H9 (cell line): ENCODE data around the gene NFASC. TPM values are rescaled to one million over a fixed set of nuclear protein-coding genes. Genes with fewer than 3 reads are reported as not detected.

Experiments used
- DNase-seq: peaks from one replicate; pipeline ENCODE4 v3.0.0-alpha.2; 2017
- H2AFZ ChIP-seq: one replicate; pipeline ENCODE4 v1.6.1; 2013; ENCODE audit warnings: mild to moderate bottlenecking, low read length, control low read depth, moderate library complexity
- H2AK5ac ChIP-seq: 2 replicates; pipeline ENCODE4 v1.6.1; 2013; ENCODE audit warnings: low read length, control low read depth, mixed read lengths; ENCODE audit not compliant: insufficient read length
- H2BK120ac ChIP-seq: one replicate; pipeline ENCODE4 v1.6.1; 2013; ENCODE audit warnings: low read depth, mild to moderate bottlenecking, low read length, control low read depth, inconsistent platforms; ENCODE audit not compliant: poor library complexity, severe bottlenecking
- H2BK12ac ChIP-seq: 2 replicates; pipeline ENCODE4 v1.6.1; 2013; ENCODE audit warnings: low read length, control low read depth, mixed read lengths, low read depth; ENCODE audit not compliant: insufficient read length
- H2BK15ac ChIP-seq: 2 replicates; pipeline ENCODE4 v1.6.1; 2013; ENCODE audit warnings: low read depth, low read length, control low read depth
- H2BK20ac ChIP-seq: one replicate; pipeline ENCODE4 v1.6.1; 2013; ENCODE audit warnings: low read depth, mild to moderate bottlenecking, low read length, control low read depth, inconsistent platforms; ENCODE audit not compliant: poor library complexity, severe bottlenecking
- H2BK5ac ChIP-seq: 2 replicates; pipeline ENCODE4 v1.6.1; 2013; ENCODE audit warnings: low read length, control low read depth, mixed read lengths; ENCODE audit not compliant: insufficient read length
- H3K14ac ChIP-seq: 2 replicates; pipeline ENCODE4 v1.6.1; 2013; ENCODE audit warnings: low read length, control low read depth; ENCODE audit not compliant: insufficient read depth
- H3K18ac ChIP-seq: 2 replicates; pipeline ENCODE4 v1.6.1; 2013; ENCODE audit warnings: low read depth, mild to moderate bottlenecking, mixed read lengths, low read length, control low read depth; ENCODE audit not compliant: insufficient read length
- H3K23ac ChIP-seq: 2 replicates; pipeline ENCODE4 v1.6.1; 2013; ENCODE audit warnings: low read length, control low read depth, mixed read lengths, low read depth; ENCODE audit not compliant: insufficient read length
- H3K23me2 ChIP-seq: 2 replicates; pipeline ENCODE4 v1.6.1; 2013; ENCODE audit warnings: low read depth, mild to moderate bottlenecking, mixed read lengths, low read length, control low read depth; ENCODE audit not compliant: insufficient read length, poor library complexity, severe bottlenecking
- H3K27ac ChIP-seq: 2 replicates; pipeline ENCODE4 v1.5.1; 2013; ENCODE audit warnings: low read length, control low read depth, mixed read lengths, low read depth; ENCODE audit not compliant: insufficient read length
- H3K27me3 ChIP-seq: 2 replicates; pipeline ENCODE4 v1.6.1; 2013; ENCODE audit warnings: low read length, control low read depth, inconsistent platforms; ENCODE audit not compliant: insufficient read depth
- H3K4ac ChIP-seq: 2 replicates; pipeline ENCODE4 v1.6.1; 2013; ENCODE audit warnings: low read depth, mild to moderate bottlenecking, control low read depth, inconsistent platforms, low read length, moderate library complexity
- H3K4me1 ChIP-seq: 2 replicates; pipeline ENCODE4 v1.6.1; 2013; ENCODE audit warnings: low read length, control low read depth, inconsistent platforms; ENCODE audit not compliant: insufficient read depth
- H3K4me2 ChIP-seq: 2 replicates; pipeline ENCODE4 v1.6.1; 2013; ENCODE audit warnings: low read length, control low read depth, mixed read lengths; ENCODE audit not compliant: insufficient read length, insufficient read depth
- H3K56ac ChIP-seq: 2 replicates; pipeline ENCODE4 v1.6.1; 2013; ENCODE audit warnings: low read depth, mild to moderate bottlenecking, mixed read lengths, low read length, control low read depth; ENCODE audit not compliant: insufficient read length
- H3K79me1 ChIP-seq: 2 replicates; pipeline ENCODE4 v1.6.1; 2013; ENCODE audit warnings: low read depth, mild to moderate bottlenecking, moderate library complexity, low read length, control low read depth, inconsistent platforms; ENCODE audit not compliant: insufficient read depth, poor library complexity, severe bottlenecking
- H3K79me2 ChIP-seq: 2 replicates; pipeline ENCODE4 v1.6.1; 2013; ENCODE audit warnings: low read length, control low read depth, inconsistent platforms; ENCODE audit not compliant: insufficient read depth
- H3K9ac ChIP-seq: 2 replicates; pipeline ENCODE4 v1.6.1; 2013; ENCODE audit warnings: low read length, control low read depth, mixed read lengths; ENCODE audit not compliant: insufficient read length; ENCODE audit errors: extremely low read depth
- H3K9me3 ChIP-seq: one replicate; pipeline ENCODE4 v1.6.1; 2013; ENCODE audit warnings: low read depth, low read length, inconsistent platforms; ENCODE audit not compliant: control insufficient read depth
- H3T11ph ChIP-seq: one replicate; pipeline ENCODE4 v1.6.1; 2013; ENCODE audit warnings: mild to moderate bottlenecking, low read length, control low read depth, inconsistent platforms
- H4K20me1 ChIP-seq: one replicate; pipeline ENCODE4 v1.6.1; 2013; ENCODE audit not compliant: control insufficient read depth, insufficient read length, insufficient read depth
- H4K5ac ChIP-seq: 2 replicates; pipeline ENCODE4 v1.6.1; 2013; ENCODE audit warnings: low read depth, mild to moderate bottlenecking, mixed read lengths, low read length, control low read depth; ENCODE audit not compliant: insufficient read length
- H4K8ac ChIP-seq: replicated peaks from 2 replicates; pipeline ENCODE4 v1.6.1; 2013; ENCODE audit warnings: low read length, control low read depth, mixed read lengths, low read depth; ENCODE audit not compliant: insufficient read length
- H4K91ac ChIP-seq: 2 replicates; pipeline ENCODE4 v1.6.1; 2013; ENCODE audit warnings: low read depth, mild to moderate bottlenecking, moderate library complexity, mixed read lengths, low read length, control low read depth; ENCODE audit not compliant: insufficient read length
- H3K27ac Mint-ChIP-seq, 3 experiments: 2 replicates in 2 of 3; 3 replicates in 1 of 3; pipeline ENCODE4 v1.8.0; 2020 to 2021; ENCODE audit warnings: mixed read lengths in 3 of 3, mild to moderate bottlenecking in 1 of 3, moderate library complexity in 1 of 3
- H3K27me3 Mint-ChIP-seq: 2 replicates; pipeline ENCODE4 v1.8.0; 2021; ENCODE audit warnings: low read depth, mild to moderate bottlenecking, moderate library complexity, mixed read lengths
- H3K36me3 Mint-ChIP-seq, 3 experiments: 2 replicates in 2 of 3; 3 replicates in 1 of 3; pipeline ENCODE4 v1.8.0; 2020 to 2021; ENCODE audit warnings: low read depth in 3 of 3, mixed read lengths in 3 of 3; ENCODE audit not compliant: insufficient read depth in 1 of 3
- H3K4me1 Mint-ChIP-seq, 2 experiments: 2 replicates each; pipeline ENCODE4 v1.8.0; 2020; ENCODE audit warnings: mixed read lengths in 2 of 2
- H3K4me3 Mint-ChIP-seq, 2 experiments: 2 replicates in 1 of 2; 3 replicates in 1 of 2; pipeline ENCODE4 v1.8.0; 2020 to 2021; ENCODE audit warnings: mild to moderate bottlenecking in 2 of 2, mixed read lengths in 2 of 2, moderate library complexity in 1 of 2
- H3K9me3 Mint-ChIP-seq, 2 experiments: 2 replicates in 1 of 2; 3 replicates in 1 of 2; pipeline ENCODE4 v1.8.0; 2020; ENCODE audit warnings: mild to moderate bottlenecking in 2 of 2, mixed read lengths in 2 of 2, moderate library complexity in 1 of 2
- CTCF ChIP-seq: fragments of 200-600 bp; sonication (generic); conservative IDR thresholded peaks from 3 replicates; pipeline ENCODE4 v1.8.0; 2021; ENCODE audit warnings: antibody characterized with exemption, mild to moderate bottlenecking
- WGBS: extraction: QIAGEN DNeasy Blood & Tissue Kit; methylation state at CpG from one replicate; pipeline ENCODE4 v1.1.7; 2013; ENCODE audit warnings: missing lambda C conversion rate, low lambda C conversion rate, mixed read lengths; ENCODE audit not compliant: insufficient read length; ENCODE audit errors: extremely low coverage; 5-methylcytosine and 5-hydroxymethylcytosine counted together
- total RNA-seq: library from RNA; stranded (reverse); gene quantifications from 2 replicates; pipeline ENCODE4 v1.2.1, GENCODE V29; 2021

NFASC gene
- total RNA-seq, 1 experiment from 2014 or later, result 5.0 TPM

- H3K18ac ChIP-seq, result no peak overlapping the region
- no peaks in the 10 kb centered on the region for H3K79me2 ChIP-seq
- DNase-seq, result no peak
- H3K36me3 Mint-ChIP-seq, result peaks cover 0 to 2% (median 0%) of the 10 kb centered on the region in 3 experiments; a peak in 1 of 7 replicates
- peaks cover 3% of the 10 kb centered on the region for H3K27me3 Mint-ChIP-seq
- H3K27me3 ChIP-seq, result no peaks in the 10 kb centered on the region
- H4K91ac ChIP-seq, result no peak overlapping the region
- no peak overlapping the region for H2BK5ac ChIP-seq
- TF ChIP-seq CTCF, result no peak
- no peak overlapping the region for H2BK120ac ChIP-seq
- H2BK20ac ChIP-seq, result no peak overlapping the region
- H3K56ac ChIP-seq, result no peak overlapping the region
- H3K9me3 ChIP-seq, result no peaks in the 10 kb centered on the region
- H2BK12ac ChIP-seq, result no peak overlapping the region
- no peak overlapping the region for H3K23ac ChIP-seq
- H3K27ac ChIP-seq, result no peak overlapping the region
- H3K4me1 Mint-ChIP-seq, result peaks cover 0 to 2% of the 10 kb centered on the region in 2 experiments; a peak in 1 of 4 replicates
- H3K23me2 ChIP-seq, result no peaks in the 10 kb centered on the region
- no peaks in the 10 kb centered on the region for H3K79me1 ChIP-seq
- H3T11ph ChIP-seq, result peak overlapping the region; percentile 30
- no peak overlapping the region for H3K9ac ChIP-seq
- H4K20me1 ChIP-seq, result no peaks in the 10 kb centered on the region
- H2AFZ ChIP-seq, result no peak overlapping the region
- H3K4me1 ChIP-seq, result peaks cover 8% of the 10 kb centered on the region; the same call in 1 of the 2 replicates
- no peak overlapping the region for H3K27ac Mint-ChIP-seq
- WGBS, result no CpG with 5 or more reads among the region's 2 CpGs
- H4K5ac ChIP-seq, result no peak overlapping the region
- no peak overlapping the region for H3K4me3 Mint-ChIP-seq
- no peak overlapping the region for H2AK5ac ChIP-seq
- H3K9me3 Mint-ChIP-seq, result no peaks in the 10 kb centered on the region
- no peak overlapping the region for H4K8ac ChIP-seq
- H3K14ac ChIP-seq, result no peak overlapping the region
- no peak overlapping the region for H3K4ac ChIP-seq
- H2BK15ac ChIP-seq, result no peak overlapping the region
- H3K4me2 ChIP-seq, result no peak overlapping the region
Measured at GRCh38 chr1:204888294-204888693, 17.6 kb downstream of the NFASC start.
